DOHH2 (cell line): Measurements from ENCODE around the gene CCDC85A.

Source experiments
- H3F3A ChIP-seq: fragments of 200-600 bp; sonication (generic), shearing (Covaris generic); 2 replicates; pipeline ENCODE4 v1.6.0; 2016; ENCODE audit warnings: antibody characterized with exemption, mild to moderate bottlenecking; ENCODE audit not compliant: control insufficient read depth, insufficient read depth
- H3K27ac ChIP-seq: fragments of 200-600 bp; sonication (generic); 2 replicates; pipeline ENCODE4 v1.5.1; 2014; ENCODE audit warnings: low read depth, mild to moderate bottlenecking, low read length, moderate library complexity
- H3K27me3 ChIP-seq: fragments of 200-600 bp; sonication (generic); 2 replicates; pipeline ENCODE4 v1.6.1; 2014; ENCODE audit warnings: mild to moderate bottlenecking, low read length, mixed read lengths; ENCODE audit not compliant: control insufficient read depth
- H3K36me3 ChIP-seq: fragments of 200-600 bp; sonication (generic); 2 replicates; pipeline ENCODE4 v1.6.1; 2014; ENCODE audit warnings: mild to moderate bottlenecking, low read length, moderate library complexity, mixed read lengths; ENCODE audit not compliant: control insufficient read depth
- H3K4me1 ChIP-seq: fragments of 200-600 bp; sonication (generic); 2 replicates; pipeline ENCODE4 v1.6.1; 2014; ENCODE audit warnings: mild to moderate bottlenecking, low read length, mixed read lengths; ENCODE audit not compliant: control insufficient read depth
- H3K4me2 ChIP-seq: fragments of 200-600 bp; sonication (generic); 2 replicates; pipeline ENCODE4 v1.6.0; 2014; ENCODE audit warnings: mild to moderate bottlenecking, low read length, moderate library complexity
- H3K4me3 ChIP-seq: fragments of 200-600 bp; sonication (generic); 2 replicates; pipeline ENCODE4 v1.5.1; 2014; ENCODE audit warnings: mild to moderate bottlenecking, low read length, mixed read lengths
- H3K79me2 ChIP-seq: fragments of 200-600 bp; sonication (generic); 2 replicates; pipeline ENCODE4 v1.6.1; 2014; ENCODE audit warnings: mild to moderate bottlenecking, low read length, mixed read lengths; ENCODE audit not compliant: control insufficient read depth
- H3K9me2 ChIP-seq: fragments of 200-600 bp; sonication (generic); replicated peaks from 2 replicates; pipeline ENCODE4 v1.6.1; 2014; ENCODE audit warnings: mild to moderate bottlenecking, low read length, mixed read lengths; ENCODE audit not compliant: control insufficient read depth
- H3K9me3 ChIP-seq: fragments of 200-600 bp; sonication (generic); 2 replicates; pipeline ENCODE4 v1.6.1; 2014; ENCODE audit warnings: antibody characterized with exemption, low read length, mixed read lengths; ENCODE audit not compliant: control insufficient read depth, insufficient read depth
- H4K20me1 ChIP-seq: fragments of 200-600 bp; sonication (generic); 2 replicates; pipeline ENCODE4 v1.6.0; 2014; ENCODE audit warnings: low read depth, mild to moderate bottlenecking, antibody characterized with exemption, low read length, moderate library complexity; ENCODE audit not compliant: control insufficient read depth, insufficient read depth
- CTCF ChIP-seq: fragments of 200-600 bp; sonication (generic); IDR thresholded peaks from one replicate; pipeline ENCODE4 v1.5.1; 2014; ENCODE audit warnings: antibody characterized with exemption, mild to moderate bottlenecking, low read depth, low read length; ENCODE audit not compliant: poor library complexity, severe bottlenecking
- EZH2phosphoT487 ChIP-seq: fragments of 200-600 bp; sonication (generic); IDR thresholded peaks from 2 replicates; pipeline ENCODE4 v1.6.1; 2017; ENCODE audit warnings: borderline replicate concordance, mild to moderate bottlenecking, antibody characterized with exemption, low read length, moderate library complexity, mixed read lengths

The CCDC85A gene

GRCh38 chr2:56244506-56244905 lies 60.7 kb downstream of the CCDC85A start:
- H3F3A ChIP-seq = no peaks in the 10 kb centered on the region
- H4K20me1 ChIP-seq = no peaks in the 10 kb centered on the region
- H3K9me3 ChIP-seq = peaks cover 6% of the 10 kb centered on the region; the same call in 1 of the 2 replicates
- H3K27ac ChIP-seq = no peak overlapping the region
- H3K79me2 ChIP-seq = no peaks in the 10 kb centered on the region
- H3K4me1 ChIP-seq = no peaks in the 10 kb centered on the region
- TF ChIP-seq CTCF (no peak), EZH2phosphoT487 (no peak)
- no peaks in the 10 kb centered on the region for H3K36me3 ChIP-seq
- H3K4me2 ChIP-seq = no peak overlapping the region
- H3K27me3 ChIP-seq = no peaks in the 10 kb centered on the region
- no peak overlapping the region for H3K4me3 ChIP-seq
- no peaks in the 10 kb centered on the region for H3K9me2 ChIP-seq

GRCh38 chr2:56244911-56245530 lies 61.2 kb downstream of the CCDC85A start:
- Histone ChIP-seq H3K9me2 (no peaks in the 10 kb centered on the region), H3F3A (no peaks in the 10 kb centered on the region), H3K36me3 (no peaks in the 10 kb centered on the region), H3K27me3 (no peaks in the 10 kb centered on the region), H3K9me3 (peaks cover 6% of the 10 kb centered on the region; the same call in 1 of the 2 replicates), H3K4me3 (no peak overlapping the region), H3K79me2 (no peaks in the 10 kb centered on the region), H3K4me1 (no peaks in the 10 kb centered on the region), H3K4me2 (no peak overlapping the region), H4K20me1 (no peaks in the 10 kb centered on the region), H3K27ac (no peak overlapping the region)
- TF ChIP-seq EZH2phosphoT487 = no peak
- no peak for TF ChIP-seq CTCF

- H3K36me3 ChIP-seq = no peaks in the 10 kb centered on the region
- no peak overlapping the region for H3K4me2 ChIP-seq
- no peaks in the 10 kb centered on the region for H3K9me3 ChIP-seq
- H3K4me3 ChIP-seq = no peak overlapping the region
- H3K79me2 ChIP-seq = no peaks in the 10 kb centered on the region
- no peaks in the 10 kb centered on the region for H4K20me1 ChIP-seq
- no peaks in the 10 kb centered on the region for H3K9me2 ChIP-seq
- H3K4me1 ChIP-seq = no peaks in the 10 kb centered on the region
- H3K27me3 ChIP-seq = no peaks in the 10 kb centered on the region
- no peak overlapping the region for H3K27ac ChIP-seq
- TF ChIP-seq EZH2phosphoT487 (no peak), CTCF (no peak)
- no peaks in the 10 kb centered on the region for H3F3A ChIP-seq
These were observed 65.4 kb downstream of the CCDC85A start for GRCh38 chr2:56248965-56249742.
